ENCODE measurements around the gene ARHGAP1. TPM values are rescaled to one million over a fixed set of nuclear protein-coding genes. Genes with fewer than 3 reads are reported as not detected.

ARHGAP1 gene
- total and polyA plus RNA-seq, 9 of the 15 experiments (the other 6 are each of a cell fraction or from before 2014, with no cell fraction given) = 3.6 to 30.4 (median 8.2) TPM

DNA sequence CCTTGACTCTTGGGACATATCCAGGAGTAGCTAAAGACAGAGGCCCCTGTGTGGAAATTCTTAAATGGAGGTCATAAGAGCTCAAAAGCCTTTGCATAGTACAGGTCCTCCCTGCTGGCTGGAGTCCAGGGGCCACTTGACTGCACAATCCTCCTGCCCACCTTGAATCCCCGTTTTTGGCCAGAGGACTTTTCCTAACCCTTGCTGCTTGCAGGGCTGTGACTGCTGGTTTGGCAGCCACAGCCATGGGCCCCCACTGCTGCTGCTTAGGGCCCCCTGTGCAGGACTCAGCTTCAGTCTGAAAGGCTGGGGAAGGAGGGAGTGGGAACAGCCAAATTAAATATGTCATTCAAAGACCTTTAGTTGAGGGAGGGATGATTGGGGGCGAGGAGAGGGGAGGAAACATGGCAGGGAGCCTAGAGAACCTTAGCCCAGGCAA, 33.4 kb downstream of the ARHGAP1 start:
- no peak for DNase-seq (ENCODE audit: extremely low read depth in 1 of 4, low spot score in 3 of 4)
- FAIRE-seq = no peak
- no peaks in the 10 kb centered on the region for H3K27me3 ChIP-seq (ENCODE audit: control insufficient read depth in 2 of 2, insufficient read depth in 2 of 2, low read length in 2 of 2)
- 69% methylated on average over 2 of the region's 2 CpGs for WGBS (ENCODE audit: insufficient coverage, low coverage, missing lambda C conversion rate)
- TF ChIP-seq ESRRB (CRISPR knock-in tag; IDR thresholded peaks at IDR 0.05; ENCODE audit: borderline replicate concordance) (no peak), NRF1 (conservative IDR thresholded peaks at IDR 0.05 in 1 of 2, IDR thresholded peaks at IDR 0.05 in 1 of 2) (no peak), MAFG (tag; conservative IDR thresholded peaks at IDR 0.05) (no peak), MYBL2 (IDR thresholded peaks at IDR 0.05; ENCODE audit: low read depth) (no peak), MYBL2 (CRISPR knock-in tag; IDR thresholded peaks at IDR 0.05; ENCODE audit: borderline replicate concordance) (no peak), RBM22 (IDR thresholded peaks at IDR 0.05; ENCODE audit: low read depth, low read length, poor library complexity, severe bottlenecking) (no peak), HEY1 (CRISPR knock-in tag; IDR thresholded peaks at IDR 0.05; ENCODE audit: borderline replicate concordance) (no peak), BCOR (IDR thresholded peaks at IDR 0.05) (no peak), ZNF197 (CRISPR knock-in tag; IDR thresholded peaks at IDR 0.05; ENCODE audit: low read depth) (no peak), CREM (IDR thresholded peaks at IDR 0.05; ENCODE audit: low read depth) (no peak)
- TF ChIP-seq, protein P1, sequence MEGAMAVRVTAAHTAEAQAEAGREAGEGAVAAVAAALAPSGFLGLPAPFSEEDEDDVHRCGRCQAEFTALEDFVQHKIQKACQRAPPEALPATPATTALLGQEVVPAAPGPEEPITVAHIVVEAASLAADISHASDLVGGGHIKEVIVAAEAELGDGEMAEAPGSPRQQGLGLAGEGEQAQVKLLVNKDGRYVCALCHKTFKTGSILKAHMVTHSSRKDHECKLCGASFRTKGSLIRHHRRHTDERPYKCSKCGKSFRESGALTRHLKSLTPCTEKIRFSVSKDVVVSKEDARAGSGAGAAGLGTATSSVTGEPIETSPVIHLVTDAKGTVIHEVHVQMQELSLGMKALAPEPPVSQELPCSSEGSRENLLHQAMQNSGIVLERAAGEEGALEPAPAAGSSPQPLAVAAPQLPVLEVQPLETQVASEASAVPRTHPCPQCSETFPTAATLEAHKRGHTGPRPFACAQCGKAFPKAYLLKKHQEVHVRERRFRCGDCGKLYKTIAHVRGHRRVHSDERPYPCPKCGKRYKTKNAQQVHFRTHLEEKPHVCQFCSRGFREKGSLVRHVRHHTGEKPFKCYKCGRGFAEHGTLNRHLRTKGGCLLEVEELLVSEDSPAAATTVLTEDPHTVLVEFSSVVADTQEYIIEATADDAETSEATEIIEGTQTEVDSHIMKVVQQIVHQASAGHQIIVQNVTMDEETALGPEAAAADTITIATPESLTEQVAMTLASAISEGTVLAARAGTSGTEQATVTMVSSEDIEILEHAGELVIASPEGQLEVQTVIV (CRISPR knock-in tag; IDR thresholded peaks at IDR 0.05; ENCODE audit: borderline replicate concordance) = no peak
- no peaks in the 10 kb centered on the region for H3K79me2 ChIP-seq (ENCODE audit: control insufficient read depth, insufficient read depth, low read length)
- ATAC-seq = no peak
- H3K9me1 ChIP-seq (ENCODE audit: control insufficient read depth, insufficient read depth, low read length) = peaks cover 4% of the 10 kb centered on the region
- no peaks in the 10 kb centered on the region for H3K9me3 ChIP-seq (replicated peaks; ENCODE audit: control insufficient read depth, insufficient read depth, low read depth, low read length)
- no peak overlapping the region for H3K4me2 ChIP-seq (ENCODE audit: insufficient read depth, low read length)
- H3K27ac ChIP-seq (ENCODE audit: extremely low read depth, low read depth, low read length) = no peak overlapping the region
- no TSS peak for BruUV-seq (replicated peaks)
- ChIA-PET POLR2A (interaction anchor here (1.4 to 2.0 kb wide), 2 partner anchors 8 to 9 kb away, joined by 3 to 5 read pairs; no protein-coding TSS in a partner anchor), CTCF (ENCODE audit: low intra/inter-chr PET ratio) (no interaction called here)
- no peak overlapping the region for H2AFZ ChIP-seq (ENCODE audit: low read depth, low read length)
- intact Hi-C loops (cut with micrococcal nuclease) (no loop called here), in situ Hi-C loops (cut with MboI) (no loop called here)
- H3K4me3 ChIP-seq = no peak overlapping the region
- H3K4me1 ChIP-seq (replicated peaks in 1 of 2; ENCODE audit: control insufficient read depth in 2 of 2, insufficient read depth in 2 of 2, low read length in 2 of 2) = peaks cover 6 to 17% of the 10 kb centered on the region in 2 experiments; a peak in 3 of 5 replicates
- H3K9ac ChIP-seq (ENCODE audit: insufficient read depth in 1 of 2, low read depth in 2 of 2, low read length in 2 of 2) = no peak overlapping the region
- peaks cover 77% of the 10 kb centered on the region for H3K36me3 ChIP-seq (ENCODE audit: control insufficient read depth, insufficient read depth, low read length)
- H4K20me1 ChIP-seq (replicated peaks; ENCODE audit: control insufficient read depth, insufficient read depth, low read length) = no peaks in the 10 kb centered on the region
